Osteocyte (in vitro differentiated cells): Measurements from ENCODE around the gene ANKRD39. TPM values are rescaled to one million over a fixed set of nuclear protein-coding genes. Genes with fewer than 3 reads are reported as not detected.

Source experiments
- DNase-seq: peaks from one replicate; pipeline ENCODE4 v3.0.0; 2021; ENCODE audit warnings: mixed read lengths; ENCODE audit not compliant: unreplicated experiment; ENCODE audit errors: extremely low spot score
- H3K27ac Mint-ChIP-seq: one replicate; pipeline ENCODE4 v1.8.0; 2021; ENCODE audit warnings: mild to moderate bottlenecking, mixed read lengths; ENCODE audit not compliant: unreplicated experiment
- H3K27me3 Mint-ChIP-seq: one replicate; pipeline ENCODE4 v1.8.0; 2021; ENCODE audit warnings: mixed read lengths; ENCODE audit not compliant: unreplicated experiment
- H3K36me3 Mint-ChIP-seq: one replicate; pipeline ENCODE4 v1.8.0; 2021; ENCODE audit warnings: mixed read lengths; ENCODE audit not compliant: unreplicated experiment
- H3K4me1 Mint-ChIP-seq: one replicate; pipeline ENCODE4 v1.8.0; 2021; ENCODE audit warnings: mixed read lengths; ENCODE audit not compliant: unreplicated experiment
- H3K4me3 Mint-ChIP-seq: one replicate; pipeline ENCODE4 v1.8.0; 2021; ENCODE audit warnings: mild to moderate bottlenecking, moderate library complexity, mixed read lengths; ENCODE audit not compliant: unreplicated experiment
- H3K9me3 Mint-ChIP-seq: one replicate; pipeline ENCODE4 v1.8.0; 2021; ENCODE audit warnings: mixed read lengths; ENCODE audit not compliant: unreplicated experiment
- total RNA-seq: library from RNA; stranded (reverse); gene quantifications from 2 replicates; pipeline ENCODE4 v1.2.1, GENCODE V29; 2021
- TF ChIP-seq, protein P1 (sequence below): fragments of 200-600 bp; sonication (generic); IDR thresholded peaks from 2 replicates; pipeline ENCODE4 v1.5.0; 2021; ENCODE audit warnings: antibody characterized with exemption, mild to moderate bottlenecking, moderate library complexity

ANKRD39 gene
- total RNA-seq, 1 donor from 2014 or later, result 12.4 TPM

GRCh38 chr2:96899413-96899741 is 41.6 kb upstream of the ANKRD39 start:
- Mint-ChIP-seq H3K4me1 (peaks cover 23% of the 10 kb centered on the region), H3K9me3 (no peaks in the 10 kb centered on the region)
- TF ChIP-seq, protein P1, sequence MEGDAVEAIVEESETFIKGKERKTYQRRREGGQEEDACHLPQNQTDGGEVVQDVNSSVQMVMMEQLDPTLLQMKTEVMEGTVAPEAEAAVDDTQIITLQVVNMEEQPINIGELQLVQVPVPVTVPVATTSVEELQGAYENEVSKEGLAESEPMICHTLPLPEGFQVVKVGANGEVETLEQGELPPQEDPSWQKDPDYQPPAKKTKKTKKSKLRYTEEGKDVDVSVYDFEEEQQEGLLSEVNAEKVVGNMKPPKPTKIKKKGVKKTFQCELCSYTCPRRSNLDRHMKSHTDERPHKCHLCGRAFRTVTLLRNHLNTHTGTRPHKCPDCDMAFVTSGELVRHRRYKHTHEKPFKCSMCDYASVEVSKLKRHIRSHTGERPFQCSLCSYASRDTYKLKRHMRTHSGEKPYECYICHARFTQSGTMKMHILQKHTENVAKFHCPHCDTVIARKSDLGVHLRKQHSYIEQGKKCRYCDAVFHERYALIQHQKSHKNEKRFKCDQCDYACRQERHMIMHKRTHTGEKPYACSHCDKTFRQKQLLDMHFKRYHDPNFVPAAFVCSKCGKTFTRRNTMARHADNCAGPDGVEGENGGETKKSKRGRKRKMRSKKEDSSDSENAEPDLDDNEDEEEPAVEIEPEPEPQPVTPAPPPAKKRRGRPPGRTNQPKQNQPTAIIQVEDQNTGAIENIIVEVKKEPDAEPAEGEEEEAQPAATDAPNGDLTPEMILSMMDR, result no peak

GRCh38 chr2:96898641-96899412 is 41.0 kb upstream of the ANKRD39 start:
- Mint-ChIP-seq H3K4me3 (no peak overlapping the region), H3K27ac (no peak overlapping the region), H3K9me3 (no peaks in the 10 kb centered on the region), H3K36me3 (no peaks in the 10 kb centered on the region), H3K4me1 (peaks cover 19% of the 10 kb centered on the region), H3K27me3 (peaks cover 10% of the 10 kb centered on the region)
- TF ChIP-seq, protein P1, result no peak
- no peak for DNase-seq

More at GRCh38 chr2:96899413-96899741, 41.6 kb upstream of the ANKRD39 start:
- Mint-ChIP-seq H3K27ac (no peak overlapping the region), H3K4me3 (no peak overlapping the region), H3K27me3 (peaks cover 10% of the 10 kb centered on the region), H3K36me3 (no peaks in the 10 kb centered on the region)
- no peak for DNase-seq

- Mint-ChIP-seq H3K36me3 (no peaks in the 10 kb centered on the region), H3K4me3 (no peak overlapping the region), H3K27me3 (peaks cover 10% of the 10 kb centered on the region), H3K9me3 (no peaks in the 10 kb centered on the region), H3K4me1 (peaks cover 14% of the 10 kb centered on the region), H3K27ac (no peak overlapping the region)
- DNase-seq, result no peak
- TF ChIP-seq, protein P1, result no peak
These were observed 40.3 kb upstream of the ANKRD39 start for GRCh38 chr2:96898135-96898505.

DNA sequence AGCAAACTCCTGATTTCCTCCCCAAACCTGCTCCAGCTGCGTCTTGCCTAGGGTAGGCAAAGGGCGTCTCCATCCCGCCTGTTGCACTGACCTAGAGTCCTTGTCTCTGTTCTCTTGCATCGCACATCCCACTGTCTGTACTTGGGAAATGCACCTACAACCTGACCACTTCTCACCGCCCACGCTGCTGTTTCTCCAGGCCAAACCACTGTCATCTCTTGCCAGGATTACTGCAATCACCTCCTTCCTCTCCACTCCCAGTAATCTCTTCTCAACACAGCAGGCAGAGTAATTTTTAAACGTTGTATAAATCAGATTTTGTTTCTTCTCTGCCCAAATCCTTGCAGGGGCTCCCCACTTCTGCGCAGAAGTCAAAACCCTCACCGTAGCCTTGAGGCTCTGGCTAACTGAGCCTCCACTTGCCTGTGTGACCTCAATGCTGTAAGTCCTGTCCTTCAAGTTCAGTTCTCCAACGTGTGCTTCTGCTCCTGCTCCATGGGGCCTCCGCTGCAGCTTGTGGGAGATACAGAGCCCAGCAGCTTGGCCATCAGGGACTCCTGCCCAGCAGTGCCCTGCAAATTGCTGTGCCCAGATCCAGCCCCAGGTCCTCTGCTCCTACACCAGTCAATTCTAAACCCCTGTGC is 39.8 kb upstream of the ANKRD39 start:
- Mint-ChIP-seq H3K4me1 (peaks cover 18% of the 10 kb centered on the region), H3K9me3 (no peaks in the 10 kb centered on the region), H3K27me3 (peaks cover 10% of the 10 kb centered on the region), H3K27ac (no peak overlapping the region), H3K4me3 (no peak overlapping the region), H3K36me3 (no peaks in the 10 kb centered on the region)
- TF ChIP-seq, protein P1, result no peak
- no peak for DNase-seq
